Measurements from ENCODE around the gene MTG2.

- TF ChIP-seq, protein P1, sequence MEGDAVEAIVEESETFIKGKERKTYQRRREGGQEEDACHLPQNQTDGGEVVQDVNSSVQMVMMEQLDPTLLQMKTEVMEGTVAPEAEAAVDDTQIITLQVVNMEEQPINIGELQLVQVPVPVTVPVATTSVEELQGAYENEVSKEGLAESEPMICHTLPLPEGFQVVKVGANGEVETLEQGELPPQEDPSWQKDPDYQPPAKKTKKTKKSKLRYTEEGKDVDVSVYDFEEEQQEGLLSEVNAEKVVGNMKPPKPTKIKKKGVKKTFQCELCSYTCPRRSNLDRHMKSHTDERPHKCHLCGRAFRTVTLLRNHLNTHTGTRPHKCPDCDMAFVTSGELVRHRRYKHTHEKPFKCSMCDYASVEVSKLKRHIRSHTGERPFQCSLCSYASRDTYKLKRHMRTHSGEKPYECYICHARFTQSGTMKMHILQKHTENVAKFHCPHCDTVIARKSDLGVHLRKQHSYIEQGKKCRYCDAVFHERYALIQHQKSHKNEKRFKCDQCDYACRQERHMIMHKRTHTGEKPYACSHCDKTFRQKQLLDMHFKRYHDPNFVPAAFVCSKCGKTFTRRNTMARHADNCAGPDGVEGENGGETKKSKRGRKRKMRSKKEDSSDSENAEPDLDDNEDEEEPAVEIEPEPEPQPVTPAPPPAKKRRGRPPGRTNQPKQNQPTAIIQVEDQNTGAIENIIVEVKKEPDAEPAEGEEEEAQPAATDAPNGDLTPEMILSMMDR (IDR thresholded peaks at IDR 0.05), result no peak
- TF ChIP-seq POLR2A (IDR thresholded peaks at IDR 0.05), result no peak
Measured at GRCh38 chr20:62215991-62216635, 33.3 kb downstream of the MTG2 start.
